ENCODE results near the gene PRKG1.

Gene PRKG1

GRCh38 chr10:52259426-52259812 lies 1185.1 kb downstream of the PRKG1 start:
- Histone ChIP-seq H3F3A (ENCODE audit: low read depth) (no peaks in the 10 kb centered on the region), H3K79me2 (ENCODE audit: insufficient read depth, low read length) (no peaks in the 10 kb centered on the region), H3K4me2 (ENCODE audit: low read depth, low read length, poor library complexity, severe bottlenecking) (no peak overlapping the region), H3K4me1 (ENCODE audit: insufficient read depth, low read length, poor library complexity, severe bottlenecking) (peaks cover 10% of the 10 kb centered on the region), H3K9me3 (ENCODE audit: insufficient read depth, low read depth, low read length) (no peaks in the 10 kb centered on the region), H4K20me1 (ENCODE audit: insufficient read depth, low read length, poor library complexity, severe bottlenecking) (no peaks in the 10 kb centered on the region), H3K9me2 (replicated peaks; ENCODE audit: low read depth, low read length) (no peaks in the 10 kb centered on the region), H3K4me3 (ENCODE audit: low read length, poor library complexity, severe bottlenecking) (no peak overlapping the region), H3K9ac (ENCODE audit: low read depth, low read length, poor library complexity, severe bottlenecking) (no peak overlapping the region), H3K27me3 (ENCODE audit: insufficient read depth, low read length, poor library complexity, severe bottlenecking) (no peaks in the 10 kb centered on the region), H2AFZ (ENCODE audit: low read length) (no peak overlapping the region), H3K36me3 (ENCODE audit: insufficient read depth, low read length) (no peaks in the 10 kb centered on the region)
- TF ChIP-seq CTCF (conservative IDR thresholded peaks at IDR 0.05; ENCODE audit: low read length) = no peak
- no peak for TF ChIP-seq EZH2phosphoT487 (IDR thresholded peaks at IDR 0.05; ENCODE audit: borderline replicate concordance)

DNA sequence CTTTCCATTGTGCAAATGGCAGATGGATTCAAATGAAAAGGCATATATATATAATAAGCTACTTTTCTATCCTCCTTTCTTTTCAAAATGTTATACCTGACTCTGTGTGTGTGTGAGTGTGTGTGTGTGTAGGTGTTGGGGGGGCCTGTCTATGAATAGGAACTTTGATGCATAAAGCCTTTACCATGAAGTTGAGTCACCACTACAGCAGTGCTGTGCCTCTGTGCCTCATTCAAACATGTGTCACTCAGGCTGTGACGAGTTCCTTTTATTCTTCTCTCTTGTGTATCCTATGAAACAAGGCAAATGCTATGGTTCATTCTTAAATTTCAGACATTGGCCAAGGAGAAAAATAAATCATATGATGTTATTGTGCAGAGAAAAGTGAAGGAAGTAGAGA lies 1187.1 kb downstream of the PRKG1 start:
- H3K4me1 ChIP-seq (ENCODE audit: insufficient read depth, low read length, poor library complexity, severe bottlenecking) = peaks cover 10% of the 10 kb centered on the region
- no peak overlapping the region for H3K4me2 ChIP-seq (ENCODE audit: low read depth, low read length, poor library complexity, severe bottlenecking)
- no peaks in the 10 kb centered on the region for H3F3A ChIP-seq (ENCODE audit: low read depth)
- TF ChIP-seq CTCF (conservative IDR thresholded peaks at IDR 0.05; ENCODE audit: low read length) (no peak), EZH2phosphoT487 (IDR thresholded peaks at IDR 0.05; ENCODE audit: borderline replicate concordance) (no peak)
- no peaks in the 10 kb centered on the region for H3K79me2 ChIP-seq (ENCODE audit: insufficient read depth, low read length)
- H3K36me3 ChIP-seq (ENCODE audit: insufficient read depth, low read length) = no peaks in the 10 kb centered on the region
- H4K20me1 ChIP-seq (ENCODE audit: insufficient read depth, low read length, poor library complexity, severe bottlenecking) = no peaks in the 10 kb centered on the region
- H3K9me2 ChIP-seq (replicated peaks; ENCODE audit: low read depth, low read length) = no peaks in the 10 kb centered on the region
- H3K4me3 ChIP-seq (ENCODE audit: low read length, poor library complexity, severe bottlenecking) = no peak overlapping the region
- H2AFZ ChIP-seq (ENCODE audit: low read length) = no peak overlapping the region
- no peaks in the 10 kb centered on the region for H3K27me3 ChIP-seq (ENCODE audit: insufficient read depth, low read length, poor library complexity, severe bottlenecking)
- H3K9me3 ChIP-seq (ENCODE audit: insufficient read depth, low read depth, low read length) = no peaks in the 10 kb centered on the region
- no peak overlapping the region for H3K9ac ChIP-seq (ENCODE audit: low read depth, low read length, poor library complexity, severe bottlenecking)

DNA sequence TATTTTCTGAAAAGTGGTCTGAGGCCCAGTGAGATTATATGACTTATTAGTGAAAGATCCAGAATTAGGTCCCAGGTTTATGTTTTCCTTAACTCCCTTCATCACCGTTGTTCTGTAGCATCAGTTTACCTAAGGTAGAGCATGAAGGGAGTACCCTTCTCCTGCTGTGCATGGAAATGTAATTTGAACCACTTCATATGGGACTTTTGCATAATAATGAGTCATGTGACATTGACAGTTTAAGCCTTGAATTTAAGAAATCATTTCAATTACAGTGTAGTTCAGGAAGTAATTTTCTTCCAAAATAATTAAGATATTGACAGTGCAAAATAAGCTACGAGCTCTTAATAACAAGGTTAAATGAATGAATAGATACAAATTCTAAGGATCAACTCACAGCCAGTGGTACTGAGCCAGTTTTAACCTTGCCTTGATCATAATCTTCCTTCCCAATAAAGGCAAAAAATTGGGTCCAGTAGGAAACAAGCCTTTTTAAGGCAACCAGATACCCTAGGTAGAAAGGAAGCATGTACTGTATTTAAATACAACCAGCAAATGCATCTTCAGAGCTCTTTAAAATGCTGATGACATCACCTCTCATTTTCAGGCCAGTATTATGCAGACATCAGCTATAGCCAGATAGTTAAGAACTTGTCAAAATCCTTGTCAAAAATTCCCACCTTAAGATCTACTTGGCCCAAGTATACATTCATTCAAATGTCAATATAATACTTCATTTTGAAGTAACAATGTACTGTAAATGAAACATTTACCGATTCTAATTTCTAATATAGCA lies 1191.0 kb downstream of the PRKG1 start:
- TF ChIP-seq CTCF (conservative IDR thresholded peaks at IDR 0.05; ENCODE audit: low read length) (no peak), EZH2phosphoT487 (IDR thresholded peaks at IDR 0.05; ENCODE audit: borderline replicate concordance) (no peak)

More for the DNA sequence above, 1191.0 kb downstream of the PRKG1 start:
- Histone ChIP-seq H3K9me3 (ENCODE audit: insufficient read depth, low read depth, low read length) (no peaks in the 10 kb centered on the region), H3K79me2 (ENCODE audit: insufficient read depth, low read length) (no peaks in the 10 kb centered on the region), H3K9me2 (replicated peaks; ENCODE audit: low read depth, low read length) (no peaks in the 10 kb centered on the region), H3F3A (ENCODE audit: low read depth) (no peaks in the 10 kb centered on the region), H3K36me3 (ENCODE audit: insufficient read depth, low read length) (no peaks in the 10 kb centered on the region), H3K27me3 (ENCODE audit: insufficient read depth, low read length, poor library complexity, severe bottlenecking) (no peaks in the 10 kb centered on the region), H3K9ac (ENCODE audit: low read depth, low read length, poor library complexity, severe bottlenecking) (no peak overlapping the region), H2AFZ (ENCODE audit: low read length) (no peak overlapping the region), H3K4me3 (ENCODE audit: low read length, poor library complexity, severe bottlenecking) (no peak overlapping the region), H3K4me1 (ENCODE audit: insufficient read depth, low read length, poor library complexity, severe bottlenecking) (no peaks in the 10 kb centered on the region), H4K20me1 (ENCODE audit: insufficient read depth, low read length, poor library complexity, severe bottlenecking) (no peaks in the 10 kb centered on the region), H3K4me2 (ENCODE audit: low read depth, low read length, poor library complexity, severe bottlenecking) (no peak overlapping the region)

Measured in Loucy (cell line).